HG02678 (cell line): ENCODE data around the gene COPZ1.
A peak's percentile ranks its signal among the peaks of the same experiment; 100 is the strongest.
"Not testable (repeated sequence)": the region's sequence is repeated elsewhere in the genome, so short reads cannot be mapped to it uniquely, and the experiment has no call there.

Source experiments
- ATAC-seq: cut with Tn5 transposase; IDR thresholded peaks from one replicate; pipeline ENCODE4 v1.9.1; 2021; ENCODE audit warnings: mild to moderate bottlenecking, moderate library complexity; ENCODE audit not compliant: unreplicated experiment

The COPZ1 gene

DNA sequence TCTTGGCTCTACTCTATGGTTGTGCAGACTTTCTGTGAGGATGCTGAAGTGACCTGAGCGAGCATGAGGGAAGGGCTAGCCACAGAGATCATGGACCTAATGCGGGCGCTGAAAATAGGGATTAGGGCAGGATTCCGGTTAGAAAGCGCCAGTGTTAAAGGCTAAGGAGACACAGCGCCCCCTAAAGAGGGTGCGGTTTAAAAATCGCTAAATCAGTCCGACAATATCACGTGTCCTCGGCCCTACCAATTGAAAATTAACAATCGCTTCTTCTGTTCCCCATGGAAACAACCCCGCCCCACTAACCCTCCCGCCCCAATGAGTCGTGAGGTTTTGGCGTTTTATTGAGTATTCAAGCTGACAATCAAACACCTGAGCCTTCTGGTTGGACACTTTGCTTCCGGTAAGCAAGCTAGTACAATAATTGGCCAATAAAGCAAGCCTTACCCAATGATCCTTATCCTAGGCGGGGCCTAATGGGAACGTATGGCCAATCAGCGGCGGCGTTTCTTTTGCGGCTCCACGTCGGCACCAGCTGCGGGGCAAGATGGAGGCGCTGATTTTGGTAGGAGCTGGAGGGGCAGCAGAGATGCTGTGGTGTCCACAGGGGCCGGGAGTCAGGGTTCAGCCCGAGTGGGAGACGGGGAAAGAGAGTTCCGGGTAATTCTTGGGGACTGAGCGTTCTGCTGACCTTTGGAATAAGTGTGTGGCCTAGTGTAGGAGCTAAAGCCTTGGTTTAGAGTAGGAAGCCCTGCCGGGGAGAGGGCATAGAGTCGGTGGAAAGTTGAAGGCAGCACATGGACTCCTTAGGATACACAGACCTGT lies at the start of gene COPZ1:
Gene COPZ1, plus strand, starts transcription at position 515 of the 825 bp plus-strand sequence. Its CDS starts 33 bp downstream, at position 548.
- peak; percentile 98 for ATAC-seq

- ATAC-seq, result no peak
Observed at GRCh38 chr12:54276368-54276767, 48.6 kb upstream of the COPZ1 start.

GRCh38 chr12:54277823-54278276 lies 47.1 kb upstream of the COPZ1 start:
- ATAC-seq, result no peak

- no peak for ATAC-seq
Observed at GRCh38 chr12:54279227-54279631, 45.7 kb upstream of the COPZ1 start.

- peak; percentile 71 for ATAC-seq
Observed at GRCh38 chr12:54279632-54280467, 45.1 kb upstream of the COPZ1 start, which contains the start of gene CBX5. Gene CBX5, minus strand, starts transcription at chr12:54280122. Its CDS starts 22,472 bp downstream, at chr12:54257650.

DNA sequence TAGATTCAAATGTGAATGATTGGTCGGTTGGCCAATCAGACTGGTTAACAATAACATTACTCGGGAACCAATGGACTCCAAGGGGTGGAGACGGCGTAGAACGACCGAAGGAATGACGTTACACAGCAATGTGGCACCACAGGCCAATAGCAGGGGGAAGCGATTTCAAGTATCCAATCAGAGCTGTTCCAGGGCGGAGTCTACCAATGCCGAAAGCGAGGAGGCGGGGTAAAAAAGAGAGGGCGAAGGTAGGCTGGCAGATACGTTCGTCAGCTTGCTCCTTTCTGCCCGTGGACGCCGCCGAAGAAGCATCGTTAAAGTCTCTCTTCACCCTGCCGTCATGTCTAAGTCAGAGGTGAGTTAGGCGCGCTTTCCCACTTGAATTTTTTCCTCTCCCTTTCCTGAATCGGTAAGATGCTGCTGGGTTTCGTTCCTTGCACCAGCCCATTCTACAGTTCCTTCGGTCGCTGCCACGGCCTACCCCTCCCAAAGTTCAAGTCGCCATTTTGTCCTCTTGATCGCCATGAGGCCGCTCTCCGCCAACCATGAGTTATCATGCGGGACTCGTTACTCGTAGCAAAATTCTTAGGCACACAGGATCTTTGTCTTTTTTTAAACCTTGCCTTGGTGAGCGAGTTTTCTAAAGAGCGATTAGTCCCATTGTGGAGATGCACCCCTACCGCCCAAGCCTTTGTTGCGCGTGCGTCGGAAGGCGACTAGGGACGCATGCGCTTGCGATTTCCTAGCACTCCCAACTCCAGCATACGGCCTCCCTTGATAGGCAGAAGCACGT lies 44.3 kb upstream of the COPZ1 start, which contains the start of gene HNRNPA1:
Gene HNRNPA1, plus strand, starts transcription at position 259 of the 793 bp plus-strand sequence. Its CDS starts 82 bp downstream, at position 341.
- ATAC-seq, result peak; percentile 86

DNA sequence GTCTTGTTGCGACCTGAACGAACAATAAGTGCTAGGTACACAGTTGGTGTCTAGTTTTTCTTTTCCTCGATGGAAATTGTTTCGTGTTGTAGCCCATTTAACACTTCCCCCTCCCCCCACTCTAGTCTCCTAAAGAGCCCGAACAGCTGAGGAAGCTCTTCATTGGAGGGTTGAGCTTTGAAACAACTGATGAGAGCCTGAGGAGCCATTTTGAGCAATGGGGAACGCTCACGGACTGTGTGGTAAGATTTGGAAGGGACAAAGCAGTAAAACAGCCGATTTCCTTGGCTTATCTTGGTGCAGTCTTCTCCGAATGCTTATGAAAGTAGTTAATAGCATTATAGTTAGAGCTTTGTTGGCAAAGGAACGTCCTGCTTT lies 43.7 kb upstream of the COPZ1 start:
- not testable (repeated sequence) for ATAC-seq

DNA sequence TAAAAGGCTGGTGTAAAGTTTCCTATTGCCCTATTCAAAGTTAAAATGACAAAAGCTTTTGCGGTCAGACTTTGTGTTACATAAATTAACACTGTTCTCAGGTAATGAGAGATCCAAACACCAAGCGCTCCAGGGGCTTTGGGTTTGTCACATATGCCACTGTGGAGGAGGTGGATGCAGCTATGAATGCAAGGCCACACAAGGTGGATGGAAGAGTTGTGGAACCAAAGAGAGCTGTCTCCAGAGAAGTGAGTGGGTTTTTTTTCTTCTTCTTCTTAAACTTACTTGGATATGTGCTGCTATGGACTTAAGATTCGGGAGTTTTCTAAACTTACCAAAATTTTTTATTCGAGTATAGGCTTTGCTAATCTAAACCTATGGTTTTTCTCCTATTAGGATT lies 43.2 kb upstream of the COPZ1 start:
- not testable (repeated sequence) for ATAC-seq

GRCh38 chr12:54282949-54283593 lies 41.9 kb upstream of the COPZ1 start:
- no peak for ATAC-seq

- not testable (repeated sequence) for ATAC-seq
Observed at GRCh38 chr12:54284070-54284780, 40.7 kb upstream of the COPZ1 start.

DNA sequence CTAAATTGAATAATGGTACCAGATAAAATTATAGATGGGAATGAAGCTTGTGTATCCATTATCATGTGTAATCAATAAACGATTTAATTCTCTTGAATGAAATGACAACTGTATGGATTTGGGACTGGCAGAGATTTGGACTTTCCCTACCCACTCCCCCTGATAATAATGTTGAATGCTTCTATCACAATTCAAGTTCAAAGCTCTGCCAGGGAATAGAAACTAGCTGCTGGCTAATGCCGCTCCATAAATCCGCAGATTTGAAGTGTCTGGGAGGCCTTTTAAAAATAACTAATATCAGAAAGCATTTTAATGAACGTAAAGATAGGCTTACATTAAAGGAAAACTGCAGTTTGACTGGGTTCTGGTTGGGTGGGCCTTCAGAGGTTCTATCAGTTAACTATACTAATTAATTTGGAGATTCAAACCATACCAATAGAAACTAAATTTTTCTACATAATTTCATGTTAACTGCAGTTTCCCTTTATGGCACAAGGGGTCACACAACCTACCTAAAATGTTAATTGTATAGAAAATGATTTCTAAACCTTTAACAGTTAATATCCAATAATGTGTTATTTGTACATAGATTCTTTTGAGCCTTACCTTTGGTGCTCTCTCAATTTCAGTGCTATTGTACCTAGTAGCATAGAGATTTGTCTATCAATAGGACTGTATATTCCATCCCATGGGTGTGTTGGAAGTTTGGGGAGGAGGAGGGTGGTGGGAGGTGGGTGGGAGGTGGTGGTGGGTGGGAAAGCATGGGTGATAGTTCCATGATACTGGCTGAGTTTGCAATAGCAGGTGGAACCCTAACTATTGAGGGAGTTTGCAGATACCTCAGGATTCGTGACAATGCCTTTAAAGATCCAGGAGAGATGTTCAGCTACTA lies 39.5 kb upstream of the COPZ1 start:
- ATAC-seq, result no peak

DNA sequence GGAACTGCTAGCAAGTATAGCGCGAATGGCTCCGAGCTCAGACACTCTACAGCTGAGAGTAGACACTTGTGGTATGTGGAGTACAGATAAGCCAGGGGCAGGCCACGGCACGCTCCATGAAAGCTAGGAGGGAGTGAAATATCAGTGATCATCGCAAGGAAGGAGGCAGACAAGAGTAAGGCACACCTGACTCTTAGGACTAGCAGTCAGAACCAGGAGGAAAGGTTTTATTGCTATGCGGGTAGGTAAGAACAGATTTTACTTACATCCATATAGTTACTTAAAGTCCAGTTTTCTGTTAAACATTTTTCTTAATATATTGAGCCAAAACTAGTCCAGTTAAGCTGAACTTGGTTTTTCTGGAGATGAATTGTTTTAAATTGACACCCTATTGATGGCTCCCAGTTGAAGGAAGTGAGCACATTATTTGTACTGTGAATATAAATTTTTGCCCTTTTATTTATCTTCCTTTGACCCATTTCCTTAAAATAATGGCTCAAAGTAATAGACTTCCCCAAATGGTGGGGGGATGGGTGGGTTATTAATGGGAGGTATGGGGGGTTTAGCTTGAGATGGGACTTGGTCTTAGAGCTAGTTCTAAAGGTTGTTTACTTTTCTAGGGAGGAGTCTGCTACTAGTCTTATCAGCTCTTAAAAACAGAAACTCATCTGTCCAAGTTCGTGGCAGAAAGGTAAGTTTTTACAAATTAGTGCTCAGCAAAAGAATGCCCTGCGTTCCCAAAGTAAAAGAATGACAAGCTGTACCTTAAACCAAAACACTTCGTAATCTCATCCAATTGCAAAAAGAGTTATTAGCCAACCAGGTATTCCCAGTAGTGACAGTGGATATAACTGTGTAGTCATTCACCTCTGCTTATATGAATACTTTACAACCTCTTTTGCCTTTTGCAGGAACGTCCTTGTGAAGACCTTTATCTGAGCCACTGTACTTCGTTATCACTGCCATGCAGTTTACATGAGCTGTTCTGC lies 38.6 kb upstream of the COPZ1 start:
- no peak for ATAC-seq

- no peak for ATAC-seq
Observed at GRCh38 chr12:54287261-54288157, 37.4 kb upstream of the COPZ1 start.

GRCh38 chr12:54292083-54292930 lies 32.6 kb upstream of the COPZ1 start:
- no peak for ATAC-seq

- no peak for ATAC-seq
Observed at GRCh38 chr12:54292931-54293241, 32.0 kb upstream of the COPZ1 start.
